ENCODE measurements around the gene ARHGEF12.
A peak's percentile ranks its signal among the peaks of the same experiment; 100 is the strongest.

ARHGEF12 gene

GRCh38 chr11:120389693-120390584 lies 53.7 kb downstream of the ARHGEF12 start:
- DNase-seq, result no peak

DNA sequence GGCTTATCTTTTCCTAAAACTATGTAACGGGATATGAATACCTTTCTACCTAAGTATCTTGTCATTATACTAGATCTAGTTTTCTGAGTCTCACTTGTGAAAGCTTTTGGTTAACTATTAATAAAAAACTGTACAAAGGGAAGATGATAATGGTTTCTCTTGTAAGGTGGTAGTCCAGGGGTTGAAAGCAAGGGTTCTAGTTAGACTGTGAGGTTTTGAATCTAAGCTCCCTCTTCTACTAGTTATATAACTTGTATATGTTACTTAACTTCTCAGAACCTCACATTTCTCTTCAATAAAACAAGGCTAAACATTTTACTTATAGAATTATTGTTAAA lies 54.3 kb downstream of the ARHGEF12 start:
- DNase-seq, result no peak

- DNase-seq, result no peak
Observed at GRCh38 chr11:120391292-120391691, 55.1 kb downstream of the ARHGEF12 start.

DNA sequence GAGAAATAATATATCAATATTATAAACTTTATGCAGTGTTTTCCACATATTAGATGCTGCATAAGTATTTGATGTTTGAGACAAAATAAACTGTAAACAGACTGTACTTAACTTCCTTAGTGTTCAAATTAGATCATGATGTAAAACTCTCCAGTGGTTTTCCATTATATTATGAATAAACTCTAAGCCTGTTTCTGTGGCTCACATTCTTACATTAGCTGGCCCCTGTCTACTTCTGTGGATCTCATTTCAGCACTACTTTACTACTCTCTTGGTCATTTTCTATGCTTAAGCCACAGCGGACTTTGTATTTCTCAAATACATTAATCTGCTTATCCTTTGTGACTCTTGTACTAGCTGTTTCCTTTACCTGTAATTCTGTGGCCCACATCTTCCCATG lies 55.6 kb downstream of the ARHGEF12 start:
- DNase-seq, result no peak

DNA sequence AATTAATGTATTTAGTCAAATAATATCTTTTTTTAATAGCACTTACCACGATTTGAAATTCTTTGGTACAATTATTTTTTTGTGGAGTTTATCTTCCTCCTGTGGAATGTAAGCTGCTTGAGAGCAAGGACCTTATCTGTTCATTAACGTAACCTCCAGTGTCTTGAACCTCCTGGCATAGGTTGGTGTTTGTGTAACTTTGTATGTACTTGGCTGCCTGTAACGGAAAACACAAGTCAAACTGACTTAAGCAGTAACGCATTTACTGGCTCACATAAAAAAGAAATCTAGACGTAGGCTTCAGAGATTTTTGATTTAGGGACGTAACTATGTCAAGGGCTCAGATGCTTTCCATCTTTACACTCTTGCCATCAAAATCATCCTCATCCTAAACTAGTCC lies 56.1 kb downstream of the ARHGEF12 start:
- no peak for DNase-seq

GRCh38 chr11:120392793-120393192 lies 56.6 kb downstream of the ARHGEF12 start:
- no peak for DNase-seq

DNA sequence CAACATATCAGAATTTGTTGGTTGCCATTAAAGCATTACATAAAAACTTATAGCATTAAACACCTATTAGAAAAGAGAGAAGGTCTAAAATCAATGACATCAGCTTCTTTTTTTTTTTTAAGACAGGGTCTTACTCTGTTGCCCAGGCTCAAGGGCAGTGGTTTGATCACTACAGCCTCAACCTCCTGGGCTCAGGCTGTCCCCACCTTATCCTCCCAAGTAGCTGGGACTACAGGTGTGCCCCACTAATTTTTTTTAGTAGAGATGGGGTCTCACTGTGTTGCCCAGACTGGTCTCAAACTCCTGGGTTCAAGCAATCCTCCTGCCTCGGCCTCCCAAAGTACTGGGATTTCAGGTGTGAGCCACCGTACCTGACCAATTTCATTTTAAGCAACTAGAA lies 57.9 kb downstream of the ARHGEF12 start:
- no peak for DNase-seq

DNA sequence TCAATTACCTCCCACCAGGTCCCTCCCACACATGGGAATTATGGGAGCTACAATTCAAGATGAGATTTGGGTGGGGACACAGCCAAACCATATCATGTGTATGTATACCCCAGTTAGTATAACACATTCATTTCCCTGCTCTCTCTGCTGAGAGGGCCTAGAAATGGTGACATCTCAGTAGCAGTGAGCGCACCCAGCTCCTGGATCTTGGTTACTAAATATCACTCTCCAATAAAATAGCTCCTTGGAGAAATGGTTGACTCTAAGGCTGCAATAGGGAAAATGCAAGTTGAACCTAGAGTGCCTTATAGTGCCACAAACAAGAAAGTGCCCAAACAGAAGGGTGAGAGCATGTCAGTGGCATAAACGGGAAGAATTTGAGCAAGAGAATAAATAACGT lies 59.6 kb downstream of the ARHGEF12 start:
- DNase-seq, result no peak

- no peak for DNase-seq
Observed at GRCh38 chr11:120398132-120398531, 61.9 kb downstream of the ARHGEF12 start.

GRCh38 chr11:120399307-120399706 lies 63.1 kb downstream of the ARHGEF12 start:
- DNase-seq, result peak; percentile 17

DNA sequence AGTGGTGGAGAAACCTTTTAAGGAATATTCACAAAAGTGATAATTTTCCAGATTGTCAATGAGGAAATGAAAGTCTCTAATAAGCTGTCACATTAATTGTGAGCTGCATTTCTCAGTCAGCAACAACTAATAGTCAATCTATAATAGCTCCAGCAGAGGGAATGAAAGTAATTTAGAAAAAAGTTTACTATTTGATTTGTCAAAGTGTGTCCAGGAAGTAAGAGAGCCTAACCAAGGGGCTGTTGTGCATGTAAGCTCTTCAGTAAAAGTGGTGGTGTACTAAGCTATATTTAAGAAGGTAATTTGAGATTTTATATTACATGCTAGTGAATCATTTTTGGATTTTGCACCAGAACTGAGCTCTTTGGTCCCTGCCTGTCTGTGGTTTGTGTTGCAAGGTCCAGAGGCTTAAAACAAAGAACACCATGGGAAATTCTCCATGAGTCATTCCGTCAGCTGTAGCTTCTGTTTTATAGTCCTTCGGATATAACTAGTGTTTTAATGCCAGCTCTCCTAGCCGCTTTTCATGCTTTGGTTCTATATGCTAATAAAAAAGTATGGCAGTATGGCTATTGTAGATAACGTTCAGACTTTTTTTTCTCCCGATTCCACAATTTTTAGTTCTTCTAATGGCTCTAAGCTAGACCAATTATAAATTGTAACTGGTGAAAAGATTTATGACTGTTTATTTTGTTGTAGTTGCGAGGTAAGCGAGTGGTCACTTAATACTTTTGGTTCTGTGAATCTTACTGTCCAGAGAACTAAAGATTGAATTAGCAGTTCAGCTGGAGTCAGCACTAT lies 64.6 kb downstream of the ARHGEF12 start:
- DNase-seq, result no peak

- peak; percentile 75 for DNase-seq
Observed at GRCh38 chr11:120401506-120401905, 65.3 kb downstream of the ARHGEF12 start.

- no peak for DNase-seq
Observed at GRCh38 chr11:120403966-120404365, 67.8 kb downstream of the ARHGEF12 start.

DNA sequence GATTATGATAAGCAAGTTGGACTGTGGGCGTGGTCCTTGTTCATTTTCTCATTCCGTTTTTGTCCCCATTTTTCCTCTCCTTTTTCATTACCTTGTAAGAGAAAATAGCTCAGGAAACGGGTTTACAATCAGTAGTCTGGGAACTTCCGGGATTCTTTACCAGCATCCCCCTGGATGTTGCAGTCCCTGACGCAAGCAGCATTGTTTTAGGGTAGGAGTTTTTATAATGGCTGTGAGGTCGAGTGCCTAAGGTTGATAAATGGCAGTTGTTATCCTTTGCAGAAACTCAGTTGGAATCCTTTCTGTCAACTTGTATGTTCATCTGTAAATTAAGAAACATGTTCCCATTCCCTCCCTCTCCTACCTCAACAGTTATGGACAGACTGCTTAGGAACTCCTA lies 68.3 kb downstream of the ARHGEF12 start:
- DNase-seq, result no peak

GRCh38 chr11:120409655-120410054 lies 73.4 kb downstream of the ARHGEF12 start:
- DNase-seq, result no peak

- peak; percentile 69 for DNase-seq
Observed at GRCh38 chr11:120410622-120411380, 74.6 kb downstream of the ARHGEF12 start.

DNA sequence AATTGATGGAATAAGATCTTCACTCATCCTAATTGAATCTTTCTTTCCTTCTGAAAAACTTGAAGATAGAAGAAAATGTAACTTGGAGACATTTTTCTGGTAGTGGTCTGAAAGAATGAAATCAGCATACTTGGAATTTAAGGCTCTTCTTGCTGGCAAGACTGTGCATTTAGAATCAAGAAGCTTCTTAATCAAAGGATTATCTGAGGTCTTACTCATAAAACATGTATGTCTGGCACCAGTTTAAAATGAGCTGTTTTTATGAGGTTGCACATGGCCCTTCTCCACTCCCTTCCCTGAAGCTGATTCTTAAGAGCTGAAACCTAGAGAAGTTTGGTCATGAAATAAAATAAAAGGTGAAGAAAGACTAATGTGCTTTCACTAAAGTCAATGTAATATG lies 77.3 kb downstream of the ARHGEF12 start:
- DNase-seq, result no peak

GRCh38 chr11:120420572-120420971 lies 84.4 kb downstream of the ARHGEF12 start:
- no peak for DNase-seq

DNA sequence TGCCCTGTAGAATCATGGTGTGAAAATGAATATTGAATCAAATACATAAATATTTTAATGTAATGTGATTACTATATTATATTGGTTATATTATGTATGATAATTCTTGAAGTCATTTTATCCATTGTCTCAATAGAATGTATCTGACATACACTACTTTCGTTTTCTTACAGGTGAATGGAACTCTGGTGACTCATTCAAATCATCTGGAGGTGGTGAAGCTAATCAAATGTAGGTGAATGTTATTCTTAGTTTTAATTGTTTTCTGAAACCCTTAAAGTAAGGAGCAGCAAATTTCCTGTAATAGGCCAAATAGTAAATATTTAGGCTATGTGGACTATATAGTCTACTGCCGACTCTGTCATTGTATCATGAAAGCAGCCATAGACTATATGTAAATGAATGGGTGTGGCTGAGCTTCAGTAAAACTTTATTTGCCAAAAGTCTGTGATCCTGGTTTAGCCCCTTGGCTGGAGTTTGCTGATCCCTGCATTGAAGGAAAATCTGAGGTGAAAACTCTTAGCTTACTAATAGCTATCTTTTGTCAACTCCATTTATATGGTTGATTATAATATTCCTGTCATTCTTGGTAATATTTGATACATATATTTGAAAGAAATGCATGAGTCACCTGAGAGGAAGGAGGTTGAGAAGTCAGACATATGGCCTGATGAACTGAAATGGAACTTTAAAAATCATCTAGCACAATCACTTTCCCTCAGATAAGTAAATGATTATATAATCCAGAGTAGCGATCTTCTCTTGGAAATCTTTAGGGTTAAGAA lies 88.2 kb downstream of the ARHGEF12 start:
- DNase-seq, result no peak

DNA sequence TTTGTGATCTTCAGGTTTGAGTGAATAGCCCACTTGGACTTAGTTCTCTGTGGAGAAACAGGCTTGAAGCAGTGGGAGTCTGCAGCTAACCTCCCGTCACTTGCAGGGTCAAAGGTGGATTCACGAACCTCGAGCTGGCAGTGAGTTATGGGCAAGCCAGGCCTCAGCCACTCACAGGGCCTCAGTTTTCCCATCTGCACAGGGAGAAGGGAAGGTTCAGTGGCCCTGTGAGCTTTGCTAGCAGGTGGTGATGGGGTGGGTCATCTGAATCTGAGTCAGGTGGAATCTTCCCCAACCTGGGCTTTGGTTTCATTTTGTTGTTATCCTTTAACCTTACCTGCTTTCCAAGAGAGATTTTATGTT lies 88.7 kb downstream of the ARHGEF12 start:
- no peak for DNase-seq

- DNase-seq, result no peak
Observed at GRCh38 chr11:120425527-120425926, 89.3 kb downstream of the ARHGEF12 start.

DNA sequence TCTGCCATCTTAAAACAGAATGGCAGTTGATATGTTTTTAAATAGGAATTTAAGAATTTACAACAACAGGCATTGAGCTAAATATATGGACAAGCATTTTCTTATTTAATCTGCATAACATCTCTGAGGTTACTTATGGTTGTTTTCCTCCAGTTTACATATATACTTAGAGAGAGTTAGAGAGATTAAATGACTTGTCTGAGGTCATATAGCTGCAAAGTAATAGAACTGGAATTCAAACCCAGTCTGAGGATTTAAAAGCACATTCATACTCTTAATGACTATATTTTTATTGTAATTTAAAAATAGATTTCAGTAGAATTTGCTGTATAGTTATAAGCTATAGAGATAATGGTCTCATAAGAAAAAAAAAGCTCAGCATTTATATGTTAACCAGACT lies 93.9 kb downstream of the ARHGEF12 start:
- no peak for DNase-seq

GRCh38 chr11:120431633-120432032 lies 95.4 kb downstream of the ARHGEF12 start:
- no peak for DNase-seq

Data from NCI-H1105 treated with DMSO at 0.1 percent for 48 hours (cell line).